EH (cell line): ENCODE results near the gene SNX25.
"Not testable (repeated sequence)": the region's sequence is repeated elsewhere in the genome, so short reads cannot be mapped to it uniquely, and the experiment has no call there.

ENCODE experiments used
- DNase-seq: peaks from one replicate; pipeline ENCODE4 v3.0.0-alpha.2; 2015; ENCODE audit warnings: low read depth

Gene SNX25

GRCh38 chr4:185344743-185345538, 135.5 kb downstream of the SNX25 start:
- DNase-seq = peak; percentile 26

- DNase-seq = peak; percentile 92
Measured at GRCh38 chr4:185346975-185347601, 137.7 kb downstream of the SNX25 start.

GRCh38 chr4:185351691-185352090, 142.3 kb downstream of the SNX25 start:
- no peak for DNase-seq

GRCh38 chr4:185352202-185352601, 142.8 kb downstream of the SNX25 start:
- no peak for DNase-seq

- DNase-seq = no peak
Measured at GRCh38 chr4:185352741-185353140, 143.3 kb downstream of the SNX25 start.

- peak; percentile 49 for DNase-seq
Measured at GRCh38 chr4:185357211-185357610, 147.8 kb downstream of the SNX25 start.

GRCh38 chr4:185357733-185358440, 148.5 kb downstream of the SNX25 start:
- no peak for DNase-seq

- peak; percentile 79 for DNase-seq
Measured at GRCh38 chr4:185358514-185358913, 149.1 kb downstream of the SNX25 start.

GRCh38 chr4:185358959-185359358, 149.6 kb downstream of the SNX25 start:
- peak; percentile 74 for DNase-seq

- DNase-seq = peak; percentile 84
Measured at GRCh38 chr4:185359767-185360446, 150.5 kb downstream of the SNX25 start.

- no peak for DNase-seq
Measured at GRCh38 chr4:185361872-185362271, 152.5 kb downstream of the SNX25 start.

GRCh38 chr4:185362570-185362969, 153.2 kb downstream of the SNX25 start:
- not testable (repeated sequence) for DNase-seq

GRCh38 chr4:185363251-185363650, 153.9 kb downstream of the SNX25 start:
- no peak for DNase-seq

GRCh38 chr4:185364886-185365285, 155.5 kb downstream of the SNX25 start:
- DNase-seq = no peak

GRCh38 chr4:185369731-185370130, 160.3 kb downstream of the SNX25 start:
- peak; percentile 32 for DNase-seq

- no peak for DNase-seq
Measured at GRCh38 chr4:185370268-185370949, 161.0 kb downstream of the SNX25 start.

GRCh38 chr4:185371702-185372101, 162.3 kb downstream of the SNX25 start:
- DNase-seq = no peak

- DNase-seq = no peak
Measured at GRCh38 chr4:185374027-185374426, 164.6 kb downstream of the SNX25 start.

GRCh38 chr4:185374573-185374972, 165.2 kb downstream of the SNX25 start:
- no peak for DNase-seq

- DNase-seq = no peak
Measured at GRCh38 chr4:185378264-185378663, 168.9 kb downstream of the SNX25 start.
